Measurements from ENCODE around the gene SRMS.

- TF ChIP-seq CTCF (conservative IDR thresholded peaks at IDR 0.05; ENCODE audit: low read depth, low read length) (no peak), EZH2 (IDR thresholded peaks at IDR 0.05; ENCODE audit: low read length, unreplicated experiment) (no peak)
Observed at GRCh38 chr20:63499338-63499969, 48.1 kb downstream of the SRMS start.

Data from PC-3 (cell line).